ENCODE data around the gene SCN2B. TPM values are rescaled to one million over a fixed set of nuclear protein-coding genes. Genes with fewer than 3 reads are reported as not detected.

Gene SCN2B
- total and polyA plus RNA-seq, 2 of the 13 experiments (the other 11 are each of a cell fraction or from before 2014, with no cell fraction given): 0.01 to 0.02 TPM

GRCh38 chr11:118154641-118155040, 21.8 kb downstream of the SCN2B start:
- POLR2A ChIA-PET: no interaction called here
- Histone ChIP-seq H3K79me2 (ENCODE audit: insufficient read depth, low read length) (no peaks in the 10 kb centered on the region), H3K27me3 (ENCODE audit: control insufficient read depth in 1 of 2, insufficient read depth in 2 of 2, low read length in 2 of 2) (peaks cover 27 to 95% of the 10 kb centered on the region in 2 experiments), H3K4me1 (ENCODE audit: insufficient read depth, low read length) (peaks cover 26% of the 10 kb centered on the region), H3K27ac (ENCODE audit: extremely low read length, insufficient read depth, low read length) (no peak overlapping the region), H2AFZ (ENCODE audit: low read length) (no peak overlapping the region), H3K4me2 (ENCODE audit: low read depth, low read length) (no peak overlapping the region), H3K9me3 (ENCODE audit: low read length) (no peaks in the 10 kb centered on the region), H3K36me3 (replicated peaks in 1 of 2; ENCODE audit: control insufficient read depth in 1 of 2, insufficient read depth in 2 of 2, low read length in 2 of 2) (no peaks in the 10 kb centered on the region), H3K9ac (ENCODE audit: insufficient read depth, low read depth, low read length) (no peak overlapping the region), H4K20me1 (ENCODE audit: insufficient read depth, low read length) (no peaks in the 10 kb centered on the region), H3K4me3 (replicated peaks in 1 of 3; ENCODE audit: insufficient read depth in 1 of 3, low read depth in 2 of 3, low read length in 3 of 3) (no peak overlapping the region)
- intact Hi-C loops (cut with micrococcal nuclease; ENCODE audit: unreplicated experiment): no loop called here
- no peak for FAIRE-seq
- no peak for ATAC-seq
- in situ Hi-C loops (cut with HindIII; ENCODE audit: extremely low pct_ligation_motif_present, low pct_unique_long_range_greater_than_20kb): no loop called here
- DNase-seq (ENCODE audit: low spot score): no peak
- 0% methylated on average over 1 of the region's 1 CpG for WGBS (ENCODE audit: low lambda C conversion rate)
- no TSS peak for BruUV-seq (replicated peaks)
- CTCF ChIA-PET (ENCODE audit: low intra/inter-chr PET ratio, low total read pairs): no interaction called here
- TF ChIP-seq ZNF253 (CRISPR knock-in tag; IDR thresholded peaks at IDR 0.05; ENCODE audit: borderline replicate concordance): no peak
- TF ChIP-seq ARHGAP35 (CRISPR knock-in tag; IDR thresholded peaks at IDR 0.05; ENCODE audit: borderline replicate concordance): no peak
- no peak for TF ChIP-seq CHCHD3 (CRISPR knock-in tag; IDR thresholded peaks at IDR 0.05)
- TF ChIP-seq RNF2 (conservative IDR thresholded peaks at IDR 0.05; ENCODE audit: low read depth): no peak
- TF ChIP-seq ZNF576 (CRISPR knock-in tag; IDR thresholded peaks at IDR 0.05): no peak
- TF ChIP-seq HNRNPL (IDR thresholded peaks at IDR 0.05; ENCODE audit: low read depth, low read length): no peak
- no peak for TF ChIP-seq ZNF260 (CRISPR knock-in tag; IDR thresholded peaks at IDR 0.05; ENCODE audit: borderline replicate concordance, low read depth)

- H3K36me3 ChIP-seq (replicated peaks in 1 of 2; ENCODE audit: control insufficient read depth in 1 of 2, insufficient read depth in 2 of 2, low read length in 2 of 2): no peaks in the 10 kb centered on the region
- 83% methylated on average over 11 of the region's 11 CpGs for WGBS (ENCODE audit: low lambda C conversion rate)
- ChIA-PET CTCF (ENCODE audit: low intra/inter-chr PET ratio, low total read pairs) (no interaction called here), POLR2A (no interaction called here)
- H3K9ac ChIP-seq (ENCODE audit: insufficient read depth, low read depth, low read length): no peak overlapping the region
- in situ Hi-C loops (cut with HindIII; ENCODE audit: extremely low pct_ligation_motif_present, low pct_unique_long_range_greater_than_20kb) (no loop called here), intact Hi-C loops (cut with micrococcal nuclease; ENCODE audit: unreplicated experiment) (no loop called here)
- BruUV-seq (replicated peaks): no TSS peak
- H3K4me2 ChIP-seq (ENCODE audit: low read depth, low read length): no peak overlapping the region
- peaks cover 26 to 94% of the 10 kb centered on the region in 2 experiments for H3K27me3 ChIP-seq (ENCODE audit: control insufficient read depth in 1 of 2, insufficient read depth in 2 of 2, low read length in 2 of 2)
- H4K20me1 ChIP-seq (ENCODE audit: insufficient read depth, low read length): no peaks in the 10 kb centered on the region
- FAIRE-seq (no peak), ATAC-seq (no peak), DNase-seq (ENCODE audit: low spot score) (no peak)
- no peak overlapping the region for H3K4me3 ChIP-seq (replicated peaks in 1 of 3; ENCODE audit: insufficient read depth in 1 of 3, low read depth in 2 of 3, low read length in 3 of 3)
- peaks cover 26% of the 10 kb centered on the region for H3K4me1 ChIP-seq (ENCODE audit: insufficient read depth, low read length)
- H3K27ac ChIP-seq (ENCODE audit: extremely low read length, insufficient read depth, low read length): no peak overlapping the region
- H3K9me3 ChIP-seq (ENCODE audit: low read length): no peaks in the 10 kb centered on the region
- H2AFZ ChIP-seq (ENCODE audit: low read length): no peak overlapping the region
- H3K79me2 ChIP-seq (ENCODE audit: insufficient read depth, low read length): no peaks in the 10 kb centered on the region
- TF ChIP-seq NR2F1 (CRISPR knock-in tag; IDR thresholded peaks at IDR 0.05) (no peak), MNT (IDR thresholded peaks at IDR 0.05) (no peak), ZNF746 (CRISPR knock-in tag; IDR thresholded peaks at IDR 0.05) (no peak), PCBP1 (IDR thresholded peaks at IDR 0.05; ENCODE audit: borderline replicate concordance, low read depth, low read length) (no peak), DNMT3B (CRISPR knock-in tag; conservative IDR thresholded peaks at IDR 0.05) (no peak), SNRNP70 (IDR thresholded peaks at IDR 0.05; ENCODE audit: low read depth, low read length) (no peak), ZNF275 (CRISPR knock-in tag; IDR thresholded peaks at IDR 0.05; ENCODE audit: borderline replicate concordance) (no peak), ZNF143 (CRISPR knock-in tag; IDR thresholded peaks at IDR 0.05) (no peak), ZNF766 (CRISPR knock-in tag; IDR thresholded peaks at IDR 0.05; ENCODE audit: borderline replicate concordance) (no peak), KLF15 (CRISPR knock-in tag; IDR thresholded peaks at IDR 0.05; ENCODE audit: borderline replicate concordance) (no peak), ZNF878 (CRISPR knock-in tag; IDR thresholded peaks at IDR 0.05) (no peak)
These were observed 22.5 kb downstream of the SCN2B start for GRCh38 chr11:118153976-118154375.
